A673 (cell line): ENCODE results near the gene RSPH6A. TPM values are rescaled to one million over a fixed set of nuclear protein-coding genes. Genes with fewer than 3 reads are reported as not detected.

Experiments used
- BruUV-seq: library from RNA; stranded (reverse); fragments of 400-500 nt; replicated peaks from 2 replicates; lab custom pipeline; 2021; lab: Mats Ljungman, UMichigan
- CTCF ChIA-PET: fragments of 300-600 bp; sonication (Branson Sonifier 250); formaldehyde crosslinking; loops from one replicate; lab custom pipeline; 2022; ENCODE audit warnings: antibody characterized with exemption; lab: Charles Lee
- POLR2A ChIA-PET: fragments of 300-600 bp; sonication (Branson Sonifier 250); formaldehyde crosslinking; loops from one replicate; lab custom pipeline; 2022; ENCODE audit warnings: antibody characterized with exemption; ENCODE audit not compliant: low non-redundant PET; lab: Charles Lee
- DNase-seq: peaks from one replicate; pipeline ENCODE4 v3.0.0-alpha.2; 2015; ENCODE audit warnings: low spot score
- H3K27ac ChIP-seq: fragments of 200-600 bp; sonication (generic); 2 replicates; pipeline ENCODE4 v1.5.1; 2016; ENCODE audit warnings: mixed run types, low read depth, mild to moderate bottlenecking, mixed read lengths, antibody characterized with exemption, low read length; ENCODE audit not compliant: poor library complexity, severe bottlenecking
- H3K27me3 ChIP-seq: fragments of 200-600 bp; sonication (generic); replicated peaks from 2 replicates; pipeline ENCODE4 v1.6.1; 2017; ENCODE audit warnings: mixed run types, low read depth, mild to moderate bottlenecking, mixed read lengths, antibody characterized with exemption, low read length; ENCODE audit not compliant: insufficient read depth, poor library complexity
- H3K36me3 ChIP-seq: fragments of 200-600 bp; sonication (generic); 2 replicates; pipeline ENCODE4 v1.6.1; 2016; ENCODE audit warnings: mixed run types, mild to moderate bottlenecking, mixed read lengths, antibody characterized with exemption, low read length; ENCODE audit not compliant: insufficient read depth, poor library complexity, severe bottlenecking
- H3K4me1 ChIP-seq: fragments of 200-600 bp; sonication (generic); 2 replicates; pipeline ENCODE4 v1.6.1; 2017; ENCODE audit warnings: mixed run types, mild to moderate bottlenecking, mixed read lengths, antibody characterized with exemption, low read length; ENCODE audit not compliant: insufficient read depth, poor library complexity, severe bottlenecking
- H3K4me3 ChIP-seq: fragments of 200-600 bp; sonication (generic); 2 replicates; pipeline ENCODE4 v1.5.1; 2016; ENCODE audit warnings: low read depth, mixed run types, mild to moderate bottlenecking, mixed read lengths, low read length; ENCODE audit not compliant: poor library complexity, severe bottlenecking
- H3K9me3 ChIP-seq: fragments of 200-600 bp; sonication (generic); 2 replicates; pipeline ENCODE4 v1.6.1; 2016; ENCODE audit warnings: mixed run types, low read depth, mild to moderate bottlenecking, mixed read lengths, antibody characterized with exemption, low read length; ENCODE audit not compliant: poor library complexity, severe bottlenecking
- CTCF ChIP-seq: fragments of 300-800, 200-600 bp; sonication (generic); conservative IDR thresholded peaks from 2 replicates; pipeline ENCODE4 v1.5.1; 2017; ENCODE audit warnings: low read depth, mild to moderate bottlenecking, antibody characterized with exemption, low read length, moderate library complexity, mixed read lengths
- EZH2 ChIP-seq: fragments of 200-600 bp; sonication (generic); IDR thresholded peaks from 2 replicates; pipeline ENCODE4 v1.6.1; 2017; ENCODE audit warnings: borderline replicate concordance, low read depth, mild to moderate bottlenecking, mixed read lengths, antibody characterized with exemption, low read length; ENCODE audit not compliant: poor library complexity, severe bottlenecking
- intact Hi-C: fragments of 100-400 bp; cut with micrococcal nuclease; formaldehyde crosslinking; loops from one replicate; pipeline ENCODE4 v1.10.0; 2022; ENCODE audit not compliant: unreplicated experiment
- total RNA-seq: library from RNA; stranded (reverse); gene quantifications from 2 replicates; pipeline ENCODE4 v1.2.3, GENCODE V29; 2021

Gene RSPH6A
- total RNA-seq, 1 experiment from 2014 or later = 0.19 TPM

- Histone ChIP-seq H3K4me1 (no peaks in the 10 kb centered on the region), H3K36me3 (peaks cover 25% of the 10 kb centered on the region), H3K27ac (no peak overlapping the region), H3K9me3 (no peaks in the 10 kb centered on the region), H3K27me3 (no peaks in the 10 kb centered on the region), H3K4me3 (no peak overlapping the region)
- POLR2A ChIA-PET = no interaction called here
- intact Hi-C loops = no loop called here
- TF ChIP-seq EZH2 = no peak
- TF ChIP-seq CTCF = no peak
- DNase-seq = no peak
- CTCF ChIA-PET = no interaction called here
- no TSS peak for BruUV-seq
These were observed 35.0 kb downstream of the RSPH6A start for GRCh38 chr19:45780146-45780447.

- intact Hi-C loops = loop anchor here (10.0 kb wide), 1 partner anchor 85 kb away; the partner anchor contains the start of genes QPCTL and SNRPD2
- Histone ChIP-seq H3K36me3 (peaks cover 25% of the 10 kb centered on the region), H3K4me1 (no peaks in the 10 kb centered on the region), H3K27ac (no peak overlapping the region), H3K9me3 (no peaks in the 10 kb centered on the region), H3K4me3 (peak overlapping the region; percentile 40), H3K27me3 (no peaks in the 10 kb centered on the region)
- POLR2A ChIA-PET = interaction anchor here (0.5 to 0.8 kb wide), 4 partner anchors 10 to 254 kb away, joined by 3 to 6 read pairs (median 3); partner anchors contain the start of genes DMWD and SIX5
- peak; percentile 91 for DNase-seq
- TF ChIP-seq EZH2 = no peak
- peak; percentile 80 for TF ChIP-seq CTCF
- no TSS peak for BruUV-seq
- CTCF ChIA-PET = interaction anchor here (1.0 to 1.2 kb wide), 2 partner anchors 10 to 87 kb away, joined by 4 to 15 read pairs; partner anchors contain the start of genes QPCTL, SIX5 and SNRPD2
These were observed 35.6 kb downstream of the RSPH6A start for GRCh38 chr19:45779231-45780145.

GRCh38 chr19:45778010-45778661 lies 37.0 kb downstream of the RSPH6A start:
- Histone ChIP-seq H3K27ac (no peak overlapping the region), H3K4me3 (no peak overlapping the region), H3K27me3 (no peaks in the 10 kb centered on the region), H3K9me3 (no peaks in the 10 kb centered on the region), H3K36me3 (peaks cover 25% of the 10 kb centered on the region), H3K4me1 (no peaks in the 10 kb centered on the region)
- CTCF ChIA-PET = no interaction called here
- intact Hi-C loops = loop anchor here (10.0 kb wide), 1 partner anchor 83 kb away; the partner anchor contains the start of genes QPCTL and SNRPD2
- no peak for TF ChIP-seq EZH2
- no peak for TF ChIP-seq CTCF
- POLR2A ChIA-PET = no interaction called here
- no peak for DNase-seq
- no TSS peak for BruUV-seq
